GM11168 (cell line): ENCODE results near the gene SLC15A1.

Source experiments
- in situ Hi-C: fragments of 300-500 bp; cut with MboI; formaldehyde crosslinking; loops from one replicate; pipeline ENCODE4 v1.12.0; 2022; ENCODE audit warnings: low sequenced_read_pairs; ENCODE audit not compliant: unreplicated experiment

SLC15A1 gene, protein sequence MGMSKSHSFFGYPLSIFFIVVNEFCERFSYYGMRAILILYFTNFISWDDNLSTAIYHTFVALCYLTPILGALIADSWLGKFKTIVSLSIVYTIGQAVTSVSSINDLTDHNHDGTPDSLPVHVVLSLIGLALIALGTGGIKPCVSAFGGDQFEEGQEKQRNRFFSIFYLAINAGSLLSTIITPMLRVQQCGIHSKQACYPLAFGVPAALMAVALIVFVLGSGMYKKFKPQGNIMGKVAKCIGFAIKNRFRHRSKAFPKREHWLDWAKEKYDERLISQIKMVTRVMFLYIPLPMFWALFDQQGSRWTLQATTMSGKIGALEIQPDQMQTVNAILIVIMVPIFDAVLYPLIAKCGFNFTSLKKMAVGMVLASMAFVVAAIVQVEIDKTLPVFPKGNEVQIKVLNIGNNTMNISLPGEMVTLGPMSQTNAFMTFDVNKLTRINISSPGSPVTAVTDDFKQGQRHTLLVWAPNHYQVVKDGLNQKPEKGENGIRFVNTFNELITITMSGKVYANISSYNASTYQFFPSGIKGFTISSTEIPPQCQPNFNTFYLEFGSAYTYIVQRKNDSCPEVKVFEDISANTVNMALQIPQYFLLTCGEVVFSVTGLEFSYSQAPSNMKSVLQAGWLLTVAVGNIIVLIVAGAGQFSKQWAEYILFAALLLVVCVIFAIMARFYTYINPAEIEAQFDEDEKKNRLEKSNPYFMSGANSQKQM

DNA sequence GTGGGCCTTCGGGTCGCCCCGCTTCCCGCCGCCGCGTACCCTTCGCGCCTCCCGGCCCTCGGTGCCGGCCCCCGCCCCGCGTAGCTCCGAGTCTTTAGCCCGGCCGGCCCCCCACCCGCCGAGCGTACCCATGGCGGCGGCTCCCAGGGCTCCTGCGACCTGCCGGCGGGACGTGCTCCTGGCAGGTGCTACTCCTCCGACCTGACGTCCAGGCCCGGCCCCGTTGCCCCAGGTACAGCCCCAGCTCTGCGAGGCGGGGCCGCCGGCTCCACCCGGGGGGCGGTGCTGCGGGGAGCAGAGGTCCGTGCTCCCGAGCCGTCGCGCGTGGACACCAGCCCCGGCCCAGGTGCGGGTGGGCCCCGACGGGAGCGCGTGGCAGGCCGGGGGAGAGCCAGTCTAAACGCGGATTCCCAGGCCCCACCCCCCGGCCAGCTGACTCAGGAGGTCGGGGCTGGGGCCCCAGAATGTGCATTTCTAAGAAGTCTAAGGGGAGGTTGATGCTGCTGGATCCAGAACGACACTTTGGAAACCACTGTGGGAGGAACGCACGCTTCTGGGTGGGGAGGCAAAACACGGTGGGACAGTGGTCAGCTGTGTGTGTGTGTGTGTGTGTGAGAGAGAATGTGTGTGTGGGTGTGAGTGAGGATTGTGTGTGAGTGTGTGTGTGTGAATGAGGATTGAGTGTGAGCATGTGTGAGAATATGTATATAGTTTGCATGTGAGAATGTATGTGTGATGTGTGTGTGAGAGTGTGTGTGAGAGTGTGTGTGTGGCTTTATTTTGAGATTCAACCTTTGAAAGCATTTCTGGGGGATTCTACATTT, at the start of gene SLC15A1:
TSS of gene SLC15A1 (minus strand) at position 206 of the 824 bp plus-strand sequence. CDS start at position 132, 74 bp downstream.
- in situ Hi-C loops: no loop called here

DNA sequence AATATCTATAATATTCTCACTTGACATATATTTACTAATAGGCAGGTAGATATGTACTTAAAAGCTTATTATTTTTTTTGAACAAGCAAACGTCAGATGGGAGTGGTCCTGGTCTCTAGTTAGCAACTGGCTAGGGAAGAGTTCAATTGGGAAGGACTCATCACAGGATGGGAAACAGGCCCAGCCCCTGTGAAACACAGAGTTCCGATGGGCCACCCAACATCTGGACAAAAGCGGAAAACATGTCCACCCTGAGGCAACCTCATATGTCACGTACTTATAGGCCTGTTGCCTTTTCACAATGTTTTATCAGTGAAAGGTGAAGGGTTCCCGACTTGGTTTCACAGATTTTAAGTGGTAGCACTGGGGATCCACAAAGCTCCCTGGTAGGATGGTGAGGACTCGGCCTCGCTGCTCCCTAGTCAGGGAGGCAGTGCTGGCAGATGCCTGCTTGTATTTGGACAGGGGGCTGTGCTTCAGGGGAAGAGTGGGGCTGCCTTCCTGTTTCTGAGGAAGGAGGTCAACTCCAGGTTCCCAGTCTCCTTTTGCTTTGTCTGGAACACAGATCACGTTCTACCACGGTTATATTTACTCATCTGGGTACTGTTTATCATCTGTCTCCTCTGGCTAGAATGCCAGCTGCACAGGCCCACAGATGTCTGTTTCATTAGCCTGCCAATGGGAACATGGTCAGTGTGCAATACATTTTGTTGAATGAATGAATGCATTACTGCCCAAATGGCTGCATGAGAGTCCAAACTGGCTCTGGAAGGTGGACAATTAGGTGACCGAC, 49.4 kb upstream of the SLC15A1 start:
- in situ Hi-C loops: no loop called here

- in situ Hi-C loops: no loop called here
Observed at GRCh38 chr13:98800078-98800477, 47.6 kb upstream of the SLC15A1 start.

- in situ Hi-C loops: no loop called here
Observed at GRCh38 chr13:98798849-98799645, 46.6 kb upstream of the SLC15A1 start.

DNA sequence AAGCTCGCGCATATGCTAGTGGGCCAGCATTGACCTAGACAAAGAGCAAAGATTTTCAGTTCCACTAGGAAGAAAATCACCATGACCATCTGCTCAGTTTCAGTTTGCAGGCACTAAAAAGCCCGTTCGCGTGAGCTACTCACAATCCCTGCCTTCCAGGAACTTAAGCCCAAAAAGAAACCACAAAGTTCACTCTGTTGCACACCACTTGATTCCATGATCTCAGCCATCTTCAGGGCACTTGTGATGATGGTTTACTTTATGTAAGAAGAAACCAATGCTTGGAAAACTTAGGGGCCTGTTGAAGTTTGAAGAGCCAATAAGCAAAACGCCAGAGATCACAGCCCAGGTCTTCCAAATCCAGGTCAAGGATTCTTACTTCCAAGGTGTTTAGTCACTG, 45.0 kb upstream of the SLC15A1 start:
- in situ Hi-C loops: no loop called here

- in situ Hi-C loops: no loop called here
Observed at GRCh38 chr13:98796798-98797197, 44.3 kb upstream of the SLC15A1 start.

GRCh38 chr13:98796191-98796590, 43.7 kb upstream of the SLC15A1 start:
- in situ Hi-C loops: no loop called here

- in situ Hi-C loops: no loop called here
Observed at GRCh38 chr13:98795220-98795619, 42.7 kb upstream of the SLC15A1 start.

GRCh38 chr13:98794498-98794897, 42.0 kb upstream of the SLC15A1 start:
- in situ Hi-C loops: no loop called here

- in situ Hi-C loops: no loop called here
Observed at GRCh38 chr13:98792785-98793495, 40.5 kb upstream of the SLC15A1 start.

- in situ Hi-C loops: no loop called here
Observed at GRCh38 chr13:98792321-98792720, 39.8 kb upstream of the SLC15A1 start.

- in situ Hi-C loops: no loop called here
Observed at GRCh38 chr13:98791611-98792010, 39.1 kb upstream of the SLC15A1 start.

DNA sequence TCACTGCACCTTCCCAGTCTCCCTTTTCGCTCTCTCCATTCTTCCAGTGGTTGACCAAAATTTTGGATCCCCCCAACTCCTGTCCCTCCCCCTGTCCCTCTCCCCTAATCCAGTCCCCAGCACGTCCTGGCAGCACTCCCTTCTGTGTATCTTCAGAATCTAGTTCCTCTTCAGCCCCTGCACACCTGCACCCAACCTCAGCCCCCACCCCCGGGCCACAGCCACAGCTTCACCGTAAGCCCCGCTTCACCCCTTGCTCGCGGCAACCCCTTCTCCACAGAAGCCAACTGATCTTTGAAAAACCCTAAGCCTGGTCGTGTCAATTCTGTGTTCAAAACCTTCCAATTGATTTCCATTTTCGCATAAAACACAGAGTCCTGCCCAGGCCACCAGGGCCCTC, 35.5 kb upstream of the SLC15A1 start:
- in situ Hi-C loops: no loop called here

- in situ Hi-C loops: no loop called here
Observed at GRCh38 chr13:98787173-98787572, 34.7 kb upstream of the SLC15A1 start.

GRCh38 chr13:98786023-98786422, 33.6 kb upstream of the SLC15A1 start:
- in situ Hi-C loops: no loop called here

GRCh38 chr13:98785405-98785804, 32.9 kb upstream of the SLC15A1 start:
- in situ Hi-C loops: no loop called here

DNA sequence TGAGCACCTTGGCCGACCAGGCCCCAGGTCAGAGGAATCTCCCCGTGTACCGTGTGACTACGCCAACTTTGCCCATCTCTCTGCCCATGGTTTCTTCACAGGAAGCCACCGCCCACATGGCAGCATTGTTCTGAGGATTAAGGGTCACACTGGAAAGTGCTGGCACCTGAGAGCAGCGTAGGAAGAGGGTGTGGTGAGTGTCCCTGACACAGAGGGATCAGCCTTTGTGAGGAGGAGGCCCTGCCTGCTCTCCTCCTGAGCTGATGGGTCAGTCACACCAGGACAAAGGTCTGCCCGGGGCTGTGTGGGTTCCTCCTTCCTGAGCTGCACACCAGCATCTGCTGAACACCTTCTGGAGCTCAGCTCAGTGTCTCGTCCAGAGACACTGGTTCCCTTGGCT, 32.2 kb upstream of the SLC15A1 start:
- in situ Hi-C loops: no loop called here

DNA sequence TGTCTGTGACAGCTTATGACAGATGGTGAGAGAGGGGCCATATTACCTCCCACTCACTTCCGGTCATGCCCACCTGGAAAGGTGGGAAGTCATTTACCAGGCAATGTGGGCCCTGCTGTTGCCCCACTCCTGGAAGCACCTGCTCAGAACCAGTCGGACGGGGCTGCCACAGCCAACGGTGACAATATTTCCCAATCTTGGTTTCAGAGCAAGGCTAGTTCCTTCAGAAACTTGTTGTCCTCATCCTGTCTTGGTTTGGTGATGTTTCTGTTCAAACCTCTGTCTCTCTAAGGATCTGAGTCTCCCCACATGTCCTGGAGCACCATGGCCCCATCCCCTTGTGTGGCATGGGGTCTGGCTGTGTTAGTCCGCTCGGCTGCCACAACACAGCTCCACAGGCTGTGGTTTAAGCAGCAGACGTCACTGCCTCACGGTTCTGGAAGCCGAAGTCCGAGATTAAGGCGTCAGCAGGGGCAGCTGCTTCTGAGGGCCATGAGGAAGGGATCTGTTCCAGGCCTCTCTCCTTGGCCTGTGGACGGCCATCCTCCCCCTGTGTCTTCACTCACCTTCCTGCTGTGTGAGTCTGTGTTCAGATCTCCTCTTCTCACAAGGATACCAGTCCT, 31.5 kb upstream of the SLC15A1 start:
- in situ Hi-C loops: no loop called here
